NCI-H2227 (cell line): Measurements from ENCODE around the gene KIRREL2.
"Not testable (repeated sequence)": the region's sequence is repeated elsewhere in the genome, so short reads cannot be mapped to it uniquely, and the experiment has no call there.

Experiments used
- DNase-seq: peaks from one replicate; lab custom pipeline; 2025; ENCODE audit not compliant: unreplicated experiment; lab: John Stamatoyannopoulos, UW

KIRREL2 gene

GRCh38 chr19:35868823-35869326 lies 12.2 kb downstream of the KIRREL2 start:
- no peak for DNase-seq

- DNase-seq = peak; percentile 100
Observed at GRCh38 chr19:35869327-35870123, 12.8 kb downstream of the KIRREL2 start.

- DNase-seq = not testable (repeated sequence)
Observed at GRCh38 chr19:35870124-35870736, 13.5 kb downstream of the KIRREL2 start.

GRCh38 chr19:35870798-35871197 lies 14.1 kb downstream of the KIRREL2 start:
- DNase-seq = no peak

- DNase-seq = no peak
Observed at GRCh38 chr19:35871611-35872010, 14.9 kb downstream of the KIRREL2 start.

- peak; percentile 59 for DNase-seq
Observed at GRCh38 chr19:35872180-35872579, 15.5 kb downstream of the KIRREL2 start.

DNA sequence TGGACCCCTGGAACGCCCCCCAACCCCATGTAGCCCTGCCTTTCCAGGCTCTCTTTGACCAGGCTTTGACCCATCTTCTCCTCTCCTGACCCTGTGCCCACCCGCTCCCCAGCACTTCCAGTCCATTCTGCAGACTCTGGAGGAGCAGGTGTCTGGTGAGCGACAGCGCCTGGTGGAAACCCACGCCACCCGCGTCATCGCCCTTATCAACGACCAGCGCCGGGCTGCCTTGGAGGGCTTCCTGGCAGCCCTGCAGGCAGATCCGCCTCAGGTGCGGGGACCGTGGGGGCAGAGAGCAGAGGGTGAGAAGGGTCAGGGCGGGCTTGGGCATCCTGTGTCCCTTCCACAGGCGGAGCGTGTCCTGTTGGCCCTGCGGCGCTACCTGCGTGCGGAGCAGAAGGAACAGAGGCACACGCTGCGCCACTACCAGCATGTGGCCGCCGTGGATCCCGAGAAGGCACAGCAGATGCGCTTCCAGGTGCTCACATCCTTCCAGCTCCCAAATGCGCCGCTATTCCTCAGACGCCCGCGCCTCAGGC lies 17.8 kb downstream of the KIRREL2 start:
- DNase-seq = no peak

- DNase-seq = no peak
Observed at GRCh38 chr19:35879068-35879467, 22.4 kb downstream of the KIRREL2 start.

DNA sequence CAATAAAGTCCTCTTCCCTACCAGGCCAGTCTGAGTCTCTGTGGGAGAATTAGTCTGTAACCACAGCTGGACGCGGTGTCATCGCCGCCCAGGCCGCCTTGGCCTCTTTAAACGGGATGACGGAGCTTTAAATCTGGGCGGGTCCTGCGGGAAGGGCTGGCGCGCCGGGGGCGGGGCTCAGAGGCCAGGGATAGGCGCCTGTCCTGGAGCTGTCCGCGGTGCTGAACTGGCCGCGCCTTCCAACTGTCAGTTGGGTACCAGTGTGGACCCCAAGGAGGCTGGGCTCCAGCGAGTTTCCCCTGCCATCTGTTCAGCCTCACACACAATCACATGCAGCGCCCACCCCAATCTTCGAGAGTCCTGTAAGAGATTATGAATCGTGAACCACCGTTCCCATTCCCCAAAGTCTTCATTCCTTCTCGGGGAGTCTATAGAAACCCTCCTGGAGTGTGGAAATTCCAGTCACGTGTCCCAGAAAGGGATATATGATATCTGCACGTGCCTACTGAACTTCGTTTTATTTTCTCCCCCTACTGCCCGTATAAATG lies 23.1 kb downstream of the KIRREL2 start:
- DNase-seq = peak; percentile 96

GRCh38 chr19:35882114-35882832 lies 25.6 kb downstream of the KIRREL2 start:
- peak; percentile 99 for DNase-seq

- DNase-seq = no peak
Observed at GRCh38 chr19:35883882-35884281, 27.2 kb downstream of the KIRREL2 start.

- no peak for DNase-seq
Observed at GRCh38 chr19:35885225-35885738, 28.6 kb downstream of the KIRREL2 start.

DNA sequence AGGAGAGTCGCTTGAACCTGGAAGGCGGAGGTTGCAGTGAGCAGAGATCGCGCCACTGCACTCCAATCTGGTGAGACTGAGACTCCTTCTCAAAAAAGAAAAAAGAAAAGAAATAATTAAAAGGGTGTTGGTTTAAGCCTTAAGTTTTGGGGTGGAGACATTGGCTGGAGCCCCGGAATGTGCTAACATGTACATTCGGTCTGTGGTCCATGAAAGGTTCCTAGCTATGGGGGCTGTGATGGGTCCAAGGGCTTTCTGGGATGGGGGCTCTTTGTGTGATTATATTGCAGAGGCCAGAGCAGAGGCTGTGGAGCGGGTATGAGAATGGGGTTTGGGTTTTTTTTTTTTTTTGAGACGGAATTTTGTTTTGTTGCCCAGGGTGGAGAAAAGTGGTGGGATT lies 29.2 kb downstream of the KIRREL2 start:
- DNase-seq = no peak

GRCh38 chr19:35887197-35887596 lies 30.5 kb downstream of the KIRREL2 start:
- DNase-seq = no peak

- DNase-seq = no peak
Observed at GRCh38 chr19:35888398-35888797, 31.7 kb downstream of the KIRREL2 start.

GRCh38 chr19:35889370-35890112 lies 32.8 kb downstream of the KIRREL2 start:
- peak; percentile 63 for DNase-seq

DNA sequence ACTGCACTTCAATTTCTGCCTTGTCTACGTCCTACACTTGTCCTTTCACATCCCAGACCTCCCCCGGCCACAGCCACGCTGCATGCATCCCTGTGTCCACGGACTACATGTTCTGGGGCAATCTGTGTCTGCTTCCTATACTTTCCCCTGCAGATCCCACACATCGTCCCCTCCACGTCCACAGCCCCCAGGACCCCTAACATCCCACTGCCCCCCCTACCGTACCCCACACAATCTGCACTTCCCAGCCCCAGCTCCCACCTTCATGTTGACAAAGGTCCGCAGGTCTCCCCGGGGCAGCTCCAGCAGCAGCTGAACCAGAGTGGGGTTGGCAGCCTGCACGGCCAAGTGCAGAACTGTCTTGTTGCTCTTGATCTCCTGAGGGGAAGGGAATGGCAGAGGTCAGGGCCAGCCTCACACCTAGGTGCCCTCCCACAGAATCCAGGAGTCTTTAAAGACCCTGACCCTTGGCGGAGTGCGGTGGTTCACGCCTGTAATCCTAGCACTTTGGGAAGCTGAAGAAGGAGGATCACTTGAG lies 33.5 kb downstream of the KIRREL2 start:
- no peak for DNase-seq

GRCh38 chr19:35891819-35892218 lies 35.1 kb downstream of the KIRREL2 start:
- not testable (repeated sequence) for DNase-seq

- DNase-seq = no peak
Observed at GRCh38 chr19:35894342-35894741, 37.6 kb downstream of the KIRREL2 start.
